ENCODE results near the gene ACTC1.
A peak's percentile ranks its signal among the peaks of the same experiment; 100 is the strongest.
"Not testable (repeated sequence)": the region's sequence is repeated elsewhere in the genome, so short reads cannot be mapped to it uniquely, and the experiment has no call there.

The ACTC1 gene

GRCh38 chr15:34809186-34809585 is 13.8 kb upstream of the ACTC1 start:
- no peak for TF ChIP-seq CTCF (IDR thresholded peaks at IDR 0.05; ENCODE audit: low read depth, low read length)
- H3K4me3 ChIP-seq (ENCODE audit: low read depth, low read length), result no peak overlapping the region
- in situ Hi-C loops (cut with HindIII; ENCODE audit: low sequenced_read_pairs), result no loop called here
- no peak for DNase-seq (ENCODE audit: low read depth, low spot score)

GRCh38 chr15:34808016-34808415 is 12.7 kb upstream of the ACTC1 start:
- no peak for TF ChIP-seq CTCF (IDR thresholded peaks at IDR 0.05; ENCODE audit: low read depth, low read length)
- no peak overlapping the region for H3K4me3 ChIP-seq (ENCODE audit: low read depth, low read length)
- in situ Hi-C loops (cut with HindIII; ENCODE audit: low sequenced_read_pairs), result no loop called here
- DNase-seq (ENCODE audit: low read depth, low spot score), result peak; percentile 31

GRCh38 chr15:34807241-34807640 is 11.9 kb upstream of the ACTC1 start:
- DNase-seq (ENCODE audit: low read depth, low spot score); in situ Hi-C loops (cut with HindIII; ENCODE audit: low sequenced_read_pairs); H3K4me3 ChIP-seq (ENCODE audit: low read depth, low read length): not testable (repeated sequence)

GRCh38 chr15:34804776-34805175 is 9.4 kb upstream of the ACTC1 start:
- no peak overlapping the region for H3K4me3 ChIP-seq (ENCODE audit: low read depth, low read length)
- in situ Hi-C loops (cut with HindIII; ENCODE audit: low sequenced_read_pairs), result no loop called here
- no peak for DNase-seq (ENCODE audit: low read depth, low spot score)
- TF ChIP-seq CTCF (IDR thresholded peaks at IDR 0.05; ENCODE audit: low read depth, low read length), result no peak

GRCh38 chr15:34804113-34804512 is 8.8 kb upstream of the ACTC1 start:
- TF ChIP-seq CTCF (IDR thresholded peaks at IDR 0.05; ENCODE audit: low read depth, low read length), result no peak
- no peak for DNase-seq (ENCODE audit: low read depth, low spot score)
- H3K4me3 ChIP-seq (ENCODE audit: low read depth, low read length), result no peak overlapping the region
- in situ Hi-C loops (cut with HindIII; ENCODE audit: low sequenced_read_pairs), result no loop called here

- no peak for TF ChIP-seq CTCF (IDR thresholded peaks at IDR 0.05; ENCODE audit: low read depth, low read length)
- H3K4me3 ChIP-seq (ENCODE audit: low read depth, low read length), result no peak overlapping the region
- in situ Hi-C loops (cut with HindIII; ENCODE audit: low sequenced_read_pairs), result no loop called here
- DNase-seq (ENCODE audit: low read depth, low spot score), result no peak
These were observed 7.7 kb upstream of the ACTC1 start for GRCh38 chr15:34802803-34803750.

GRCh38 chr15:34802371-34802770 is 7.0 kb upstream of the ACTC1 start:
- in situ Hi-C loops (cut with HindIII; ENCODE audit: low sequenced_read_pairs), result no loop called here

More at GRCh38 chr15:34802371-34802770, 7.0 kb upstream of the ACTC1 start:
- TF ChIP-seq CTCF (IDR thresholded peaks at IDR 0.05; ENCODE audit: low read depth, low read length), result no peak
- DNase-seq (ENCODE audit: low read depth, low spot score), result no peak
- no peak overlapping the region for H3K4me3 ChIP-seq (ENCODE audit: low read depth, low read length)

All from astrocyte of the spinal cord (primary cell).